ENCODE results near the gene HECTD2. TPM values are rescaled to one million over a fixed set of nuclear protein-coding genes. Genes with fewer than 3 reads are reported as not detected.

HECTD2 gene
- total RNA-seq, 2 donors from 2014 or later: 1.7 to 3.2 TPM

GRCh38 chr10:91562839-91563581 is 152.9 kb downstream of the HECTD2 start:
- H3K4me1 Mint-ChIP-seq (ENCODE audit: low read depth in 2 of 2): no peaks in the 10 kb centered on the region
- no peak for ATAC-seq
- H3K9me3 Mint-ChIP-seq: no peaks in the 10 kb centered on the region
- DNase-seq (ENCODE audit: low spot score): no peak
- no peaks in the 10 kb centered on the region for H3K36me3 Mint-ChIP-seq
- H3K27me3 Mint-ChIP-seq: peaks cover 13 to 22% of the 10 kb centered on the region in 2 donors
- no peak overlapping the region for H3K4me3 Mint-ChIP-seq
- H3K27ac Mint-ChIP-seq: no peak overlapping the region

GRCh38 chr10:91564026-91564425 is 153.9 kb downstream of the HECTD2 start:
- Mint-ChIP-seq H3K27me3 (peaks cover 13 to 22% of the 10 kb centered on the region in 2 donors), H3K36me3 (no peaks in the 10 kb centered on the region)
- no peak for DNase-seq (ENCODE audit: low spot score)

More at GRCh38 chr10:91564026-91564425, 153.9 kb downstream of the HECTD2 start:
- ATAC-seq: no peak
- Mint-ChIP-seq H3K9me3 (no peaks in the 10 kb centered on the region), H3K27ac (no peak overlapping the region), H3K4me1 (ENCODE audit: low read depth in 2 of 2) (no peaks in the 10 kb centered on the region), H3K4me3 (no peak overlapping the region)

Other genes starting within 250 kb of the HECTD2 start
- 10 to 100 TPM; 33.8 to 40.8 TPM for gene PCGF5, start 189.7 kb upstream of the HECTD2 start, total RNA-seq
- not detected for gene PPP1R3C, start 222.7 kb downstream of the HECTD2 start, total RNA-seq